ENCODE results near the gene BICD1. TPM values are rescaled to one million over a fixed set of nuclear protein-coding genes. Genes with fewer than 3 reads are reported as not detected.
A peak's percentile ranks its signal among the peaks of the same experiment; 100 is the strongest.

BICD1 gene
- total and polyA plus RNA-seq, 2 donors (not counting 1 experiment from before 2014, with no cell fraction given): 15.2 to 93.5 TPM

DNA sequence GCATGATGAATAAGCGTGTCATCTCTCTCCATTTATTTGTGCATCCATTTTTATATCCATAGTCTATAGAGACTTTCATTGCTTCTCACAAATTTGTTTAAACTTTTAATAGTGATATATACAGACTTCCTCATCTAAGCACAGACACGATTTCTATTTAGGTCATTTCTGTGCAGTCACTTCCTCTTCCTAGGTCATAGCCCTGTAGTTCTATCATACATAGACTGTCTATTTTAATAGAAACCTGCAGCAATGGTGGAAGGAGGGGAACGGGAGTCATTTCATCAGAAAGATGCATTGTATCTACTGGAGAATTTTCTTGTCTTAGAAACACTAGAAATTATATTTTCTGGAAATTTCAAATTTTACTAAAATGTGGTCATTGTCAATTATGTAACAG is 159.3 kb downstream of the BICD1 start:
- Histone ChIP-seq H3K27me3 (replicated peaks in 1 of 4; ENCODE audit: control extremely low read depth in 1 of 4, control insufficient read depth in 3 of 4, insufficient read depth in 4 of 4, low read length in 3 of 4) (no peaks in the 10 kb centered on the region), H3K79me2 (ENCODE audit: control insufficient read depth, insufficient read depth, low read length) (peaks cover 44% of the 10 kb centered on the region), H3K4me2 (replicated peaks; ENCODE audit: low read depth, low read length, poor library complexity, severe bottlenecking) (peak overlapping the region; percentile 67), H3K4me1 (ENCODE audit: control insufficient read depth in 2 of 2, insufficient read depth in 2 of 2, low read length in 2 of 2) (peaks cover 44% of the 10 kb centered on the region in 2 donors), H3K36me3 (replicated peaks in 1 of 2; ENCODE audit: control extremely low read depth in 1 of 2, control insufficient read depth in 1 of 2, extremely low read depth in 1 of 2, insufficient read depth in 2 of 2, low read length in 1 of 2) (peaks cover 0 to 3% of the 10 kb centered on the region in 2 experiments), H3K9me3 (ENCODE audit: control extremely low read depth in 1 of 3, control insufficient read depth in 2 of 3, insufficient read depth in 1 of 3, low read length in 2 of 3) (no peaks in the 10 kb centered on the region), H3K9ac (ENCODE audit: low read length) (peak overlapping the region; percentile 55), H3K27ac (ENCODE audit: low read length in 2 of 2) (peak overlapping the region; percentile 95 to 98), H4K20me1 (ENCODE audit: control insufficient read depth, insufficient read depth, low read length, poor library complexity, severe bottlenecking) (no peaks in the 10 kb centered on the region), H3K4me3 (ENCODE audit: control extremely low read depth in 1 of 5, extremely low read depth in 1 of 5, insufficient read depth in 1 of 5, low read depth in 2 of 5, low read length in 4 of 5) (peak overlapping the region in 2 of 5 experiments; percentile 15 to 51), H2AFZ (ENCODE audit: insufficient read depth, low read depth, low read length, poor library complexity, severe bottlenecking) (peak overlapping the region; percentile 44)
- peaks cover 40% of the 10 kb centered on the region for H3K4me1 Mint-ChIP-seq
- CTCF ChIA-PET: interaction anchor here (0.6 to 1.6 kb wide), 5 partner anchors 45 to 205 kb away, joined by 3 to 6 read pairs (median 3); partner anchors contain the start of gene BICD1
- no peaks in the 10 kb centered on the region for H3K27me3 Mint-ChIP-seq
- H3K9me3 Mint-ChIP-seq (ENCODE audit: insufficient read depth): no peaks in the 10 kb centered on the region
- no CpG with 5 or more reads among the region's 3 CpGs for WGBS (ENCODE audit: insufficient coverage)
- POLR2A ChIA-PET: interaction anchor here (0.6 to 1.5 kb wide), 8 partner anchors 14 to 1840 kb away, joined by 3 to 6 read pairs (median 5); partner anchors contain the start of gene BICD1
- peak; percentile 69 for ATAC-seq (ENCODE audit: low read depth)
- peak overlapping the region; percentile 94 for H3K27ac Mint-ChIP-seq
- intact Hi-C loops (cut with micrococcal nuclease): loop anchor here (1.0 to 5.0 kb wide), 4 partner anchors 7 to 949 kb away; no protein-coding TSS in a partner anchor
- peak overlapping the region; percentile 76 for H3K4me3 Mint-ChIP-seq
- TF ChIP-seq, protein P1, sequence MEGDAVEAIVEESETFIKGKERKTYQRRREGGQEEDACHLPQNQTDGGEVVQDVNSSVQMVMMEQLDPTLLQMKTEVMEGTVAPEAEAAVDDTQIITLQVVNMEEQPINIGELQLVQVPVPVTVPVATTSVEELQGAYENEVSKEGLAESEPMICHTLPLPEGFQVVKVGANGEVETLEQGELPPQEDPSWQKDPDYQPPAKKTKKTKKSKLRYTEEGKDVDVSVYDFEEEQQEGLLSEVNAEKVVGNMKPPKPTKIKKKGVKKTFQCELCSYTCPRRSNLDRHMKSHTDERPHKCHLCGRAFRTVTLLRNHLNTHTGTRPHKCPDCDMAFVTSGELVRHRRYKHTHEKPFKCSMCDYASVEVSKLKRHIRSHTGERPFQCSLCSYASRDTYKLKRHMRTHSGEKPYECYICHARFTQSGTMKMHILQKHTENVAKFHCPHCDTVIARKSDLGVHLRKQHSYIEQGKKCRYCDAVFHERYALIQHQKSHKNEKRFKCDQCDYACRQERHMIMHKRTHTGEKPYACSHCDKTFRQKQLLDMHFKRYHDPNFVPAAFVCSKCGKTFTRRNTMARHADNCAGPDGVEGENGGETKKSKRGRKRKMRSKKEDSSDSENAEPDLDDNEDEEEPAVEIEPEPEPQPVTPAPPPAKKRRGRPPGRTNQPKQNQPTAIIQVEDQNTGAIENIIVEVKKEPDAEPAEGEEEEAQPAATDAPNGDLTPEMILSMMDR (IDR thresholded peaks at IDR 0.05): no peak
- TF ChIP-seq EZH2 (IDR thresholded peaks at IDR 0.05; ENCODE audit: borderline replicate concordance, insufficient read depth, low read depth, low read length, poor library complexity, severe bottlenecking): no peak
- peak; percentile 73 for DNase-seq

DNA sequence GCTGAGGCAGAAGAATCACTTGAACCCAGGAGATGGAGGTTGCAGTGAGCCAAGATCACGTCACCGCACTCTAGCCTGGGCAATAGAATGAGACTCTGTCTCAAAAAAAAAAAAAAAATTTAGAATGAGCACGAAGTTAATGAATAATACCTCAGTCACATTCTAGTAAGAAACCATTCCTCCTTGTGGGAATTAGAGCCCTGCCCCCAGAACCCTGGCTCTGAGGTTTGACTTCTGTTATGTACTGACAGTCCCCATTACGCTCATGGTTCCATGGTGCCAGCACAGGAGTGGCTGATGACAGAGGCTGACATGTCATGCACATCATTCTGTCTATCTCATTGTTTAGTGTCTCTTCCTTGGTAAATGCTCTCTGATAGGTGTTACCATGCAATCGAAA is 160.1 kb downstream of the BICD1 start:
- Histone ChIP-seq H3K4me2 (replicated peaks; ENCODE audit: low read depth, low read length, poor library complexity, severe bottlenecking) (peak overlapping the region; percentile 67), H4K20me1 (ENCODE audit: control insufficient read depth, insufficient read depth, low read length, poor library complexity, severe bottlenecking) (no peaks in the 10 kb centered on the region), H3K27me3 (replicated peaks in 1 of 4; ENCODE audit: control extremely low read depth in 1 of 4, control insufficient read depth in 3 of 4, insufficient read depth in 4 of 4, low read length in 3 of 4) (no peaks in the 10 kb centered on the region), H3K9me3 (ENCODE audit: control extremely low read depth in 1 of 3, control insufficient read depth in 2 of 3, insufficient read depth in 1 of 3, low read length in 2 of 3) (no peaks in the 10 kb centered on the region), H3K36me3 (replicated peaks in 1 of 2; ENCODE audit: control extremely low read depth in 1 of 2, control insufficient read depth in 1 of 2, extremely low read depth in 1 of 2, insufficient read depth in 2 of 2, low read length in 1 of 2) (peaks cover 0 to 2% of the 10 kb centered on the region in 2 experiments), H3K27ac (ENCODE audit: low read length in 2 of 2) (peak overlapping the region in 1 of 2 donors; percentile 98), H2AFZ (ENCODE audit: insufficient read depth, low read depth, low read length, poor library complexity, severe bottlenecking) (no peak overlapping the region), H3K4me3 (ENCODE audit: control extremely low read depth in 1 of 5, extremely low read depth in 1 of 5, insufficient read depth in 1 of 5, low read depth in 2 of 5, low read length in 4 of 5) (no peak overlapping the region), H3K9ac (ENCODE audit: low read length) (no peak overlapping the region), H3K4me1 (ENCODE audit: control insufficient read depth in 2 of 2, insufficient read depth in 2 of 2, low read length in 2 of 2) (peaks cover 48 to 49% of the 10 kb centered on the region in 2 donors), H3K79me2 (ENCODE audit: control insufficient read depth, insufficient read depth, low read length) (peaks cover 39% of the 10 kb centered on the region)
- no peaks in the 10 kb centered on the region for H3K9me3 Mint-ChIP-seq (ENCODE audit: insufficient read depth)
- H3K4me3 Mint-ChIP-seq: peak overlapping the region; percentile 40
- 100% methylated on average over 1 of the region's 5 CpGs for WGBS (ENCODE audit: insufficient coverage)
- DNase-seq (no peak), ATAC-seq (ENCODE audit: low read depth) (no peak)
- H3K4me1 Mint-ChIP-seq: peaks cover 40% of the 10 kb centered on the region
- peak overlapping the region; percentile 64 for H3K27ac Mint-ChIP-seq
- TF ChIP-seq, protein P1 (IDR thresholded peaks at IDR 0.05): no peak
- TF ChIP-seq EZH2 (IDR thresholded peaks at IDR 0.05; ENCODE audit: borderline replicate concordance, insufficient read depth, low read depth, low read length, poor library complexity, severe bottlenecking): no peak
- ChIA-PET CTCF (interaction anchor here (1.6 kb wide), 1 partner anchor 44 kb away, joined by 4 read pairs; no protein-coding TSS in a partner anchor), POLR2A (interaction anchor here (1.3 kb wide), 1 partner anchor 32 kb away, joined by 5 read pairs; no protein-coding TSS in a partner anchor)
- no peaks in the 10 kb centered on the region for H3K27me3 Mint-ChIP-seq
- intact Hi-C loops (cut with micrococcal nuclease): loop anchor here (5.0 kb wide), 2 partner anchors 36 to 949 kb away; no protein-coding TSS in a partner anchor
